HG02981 (cell line): ENCODE measurements around the gene NARF.
"Not testable (repeated sequence)": the region's sequence is repeated elsewhere in the genome, so short reads cannot be mapped to it uniquely, and the experiment has no call there.

Experiments
- ATAC-seq: cut with Tn5 transposase; IDR thresholded peaks from one replicate; pipeline ENCODE4 v1.9.1; 2021; ENCODE audit warnings: mild to moderate bottlenecking, moderate library complexity; ENCODE audit not compliant: unreplicated experiment

NARF gene

DNA sequence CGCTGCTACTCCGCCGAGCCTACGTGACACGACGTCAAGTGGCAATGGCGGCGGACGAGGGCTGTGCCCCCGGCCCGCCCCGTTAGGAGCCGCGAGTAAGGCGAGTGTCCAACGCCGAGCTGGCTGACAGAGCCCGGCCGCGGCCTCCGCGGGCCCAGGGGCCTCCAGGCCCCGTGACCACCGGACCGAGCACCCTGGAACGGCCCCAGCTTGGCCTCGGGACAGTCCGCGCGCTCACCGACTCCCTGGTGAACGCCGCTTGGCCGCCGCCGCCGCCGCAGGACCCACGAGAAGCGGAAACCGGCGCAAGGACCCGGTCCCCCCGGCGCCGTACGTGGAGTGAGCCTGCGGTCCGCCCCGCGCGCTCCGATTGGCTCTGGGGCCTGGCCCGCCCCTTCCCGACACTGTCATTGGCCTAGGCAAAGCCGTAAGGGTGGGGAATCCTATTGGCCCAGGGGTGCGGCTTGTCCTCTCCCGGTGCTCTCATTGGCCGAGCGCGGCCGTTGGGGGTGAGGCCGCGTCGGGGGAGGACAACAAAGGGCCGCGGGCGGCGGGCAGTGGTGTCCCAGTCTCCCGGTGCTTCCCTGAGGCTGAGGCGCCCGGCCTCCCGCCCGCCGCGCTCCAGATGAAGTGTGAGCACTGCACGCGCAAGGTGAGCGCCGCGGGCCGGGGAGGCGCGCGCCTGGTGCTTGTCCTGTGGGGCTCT is at the start of gene NARF:
Gene NARF, plus strand, starts transcription at position 563 of the 706 bp plus-strand sequence. Its CDS starts 63 bp downstream, at position 626.
- peak; percentile 96 for ATAC-seq

DNA sequence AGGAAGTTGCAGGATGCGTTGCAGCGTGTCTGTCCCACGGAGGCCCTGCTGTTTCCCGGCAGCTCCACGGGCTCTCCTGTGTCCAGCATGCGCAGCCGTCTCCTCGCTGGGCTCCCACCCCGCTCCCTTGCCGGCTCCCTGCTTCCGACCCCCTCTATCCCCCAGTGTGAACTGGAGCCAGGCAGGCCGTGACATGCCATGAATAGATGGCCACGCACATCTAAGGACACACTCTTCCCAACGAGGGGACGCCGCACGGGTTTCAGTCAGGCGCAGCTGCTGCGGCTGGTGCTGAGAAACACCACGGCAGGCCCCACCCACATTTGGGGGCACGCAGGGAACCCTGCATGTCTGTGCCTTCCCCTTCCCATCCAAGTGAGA is 49.6 kb upstream of the NARF start:
- ATAC-seq = no peak

GRCh38 chr17:82410014-82410716 is 48.4 kb upstream of the NARF start:
- no peak for ATAC-seq

DNA sequence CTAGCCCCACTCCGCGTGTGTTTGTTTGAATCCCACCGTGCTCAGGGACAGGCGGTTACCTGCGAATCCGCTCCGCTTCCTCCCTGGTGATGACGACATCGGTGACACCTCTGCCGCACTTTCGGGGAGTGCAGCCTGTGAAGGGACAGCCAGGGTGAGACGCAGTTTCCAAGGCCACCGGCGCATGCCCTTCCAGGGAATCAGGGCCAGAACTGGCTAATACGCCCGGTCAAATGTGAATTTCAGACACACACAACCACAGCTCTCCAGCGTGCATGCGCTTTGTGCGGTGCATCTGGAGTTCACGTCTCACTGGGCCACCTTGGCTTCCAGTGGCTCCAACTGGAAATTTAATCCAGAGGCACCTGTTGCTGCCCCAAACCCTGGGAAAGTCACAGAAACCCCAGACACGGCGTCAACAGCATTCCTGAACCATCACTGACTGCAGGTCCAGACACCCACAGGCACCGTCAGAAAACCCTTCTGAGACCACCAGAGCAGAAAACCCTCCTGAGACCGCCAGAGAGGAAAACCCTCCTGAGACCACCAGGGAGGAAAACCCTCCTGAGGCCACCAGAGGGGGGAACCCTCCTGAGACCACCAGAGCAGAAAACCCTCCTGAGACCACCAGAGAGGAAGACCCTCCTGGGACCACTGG is 47.0 kb upstream of the NARF start:
- no peak for ATAC-seq

- not testable (repeated sequence) for ATAC-seq
Measured at GRCh38 chr17:82412081-82412480, 46.5 kb upstream of the NARF start.

DNA sequence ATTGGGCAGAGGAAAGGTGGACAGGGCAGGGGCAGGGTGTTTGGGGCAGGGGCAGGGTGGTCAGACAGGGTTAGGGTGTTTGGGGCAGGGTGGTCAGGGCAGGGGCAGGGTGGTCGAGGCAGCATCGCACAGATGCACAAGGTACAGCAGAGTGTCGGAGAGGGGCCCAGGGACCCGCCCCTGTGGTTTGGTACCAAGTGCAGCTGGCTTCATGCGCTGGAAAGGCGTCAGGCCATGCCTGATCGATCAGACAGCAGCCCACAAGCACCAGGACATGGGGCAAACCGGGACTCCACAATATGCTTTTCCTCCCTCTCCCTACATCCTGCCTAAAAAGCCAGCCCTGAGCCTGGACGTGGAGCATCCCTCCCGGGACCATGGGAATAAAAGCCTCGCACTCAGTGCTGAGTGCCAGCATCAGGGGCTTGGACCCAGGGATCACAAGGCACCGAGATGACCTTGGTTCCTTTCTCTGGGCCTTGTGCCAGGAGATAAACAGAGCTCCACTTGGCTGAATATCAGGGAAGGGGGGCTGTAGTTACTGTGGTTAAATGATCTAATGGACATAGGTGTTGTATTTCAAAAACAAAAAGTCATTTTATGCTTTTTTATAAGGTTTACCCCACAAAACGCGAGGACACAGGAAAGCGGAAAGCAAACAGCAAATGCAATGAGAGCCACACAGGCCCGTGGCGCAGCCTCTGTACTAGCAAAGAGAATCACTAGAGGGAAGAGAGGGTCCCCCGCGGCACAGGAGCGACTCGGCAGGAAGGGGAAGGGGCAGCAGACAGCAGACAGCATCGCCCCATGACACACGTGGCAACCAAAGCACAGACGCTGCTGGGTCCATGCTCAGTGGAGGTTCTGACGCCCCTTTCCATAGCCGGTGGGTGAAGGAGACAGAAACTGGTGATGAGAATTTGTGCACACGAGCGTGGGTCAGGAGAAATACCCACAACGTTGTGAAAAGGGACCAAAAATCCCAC is 45.7 kb upstream of the NARF start:
- ATAC-seq = no peak

- ATAC-seq = no peak
Measured at GRCh38 chr17:82414548-82415281, 43.8 kb upstream of the NARF start.

DNA sequence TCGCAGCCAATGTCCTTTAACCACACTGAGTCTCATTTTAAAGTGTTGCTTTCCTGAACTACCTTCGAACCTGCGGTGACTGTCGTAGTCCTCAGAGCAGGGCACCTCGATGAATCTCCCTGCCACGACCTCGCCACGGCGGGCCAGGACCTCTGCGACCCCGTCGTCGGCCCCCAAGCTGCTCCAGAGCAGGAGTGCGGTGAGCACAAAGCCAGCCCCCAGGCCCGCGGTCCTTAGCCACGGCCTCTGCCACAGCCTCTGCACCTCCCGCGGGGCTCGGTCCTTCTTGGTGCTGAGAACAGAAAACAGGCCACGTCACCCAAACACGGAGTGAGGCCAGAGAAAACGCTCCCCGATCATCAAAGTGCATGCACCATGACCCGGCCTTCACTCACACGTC is 43.2 kb upstream of the NARF start:
- no peak for ATAC-seq

GRCh38 chr17:82415786-82416185 is 42.8 kb upstream of the NARF start:
- no peak for ATAC-seq

GRCh38 chr17:82416264-82416663 is 42.3 kb upstream of the NARF start:
- no peak for ATAC-seq

DNA sequence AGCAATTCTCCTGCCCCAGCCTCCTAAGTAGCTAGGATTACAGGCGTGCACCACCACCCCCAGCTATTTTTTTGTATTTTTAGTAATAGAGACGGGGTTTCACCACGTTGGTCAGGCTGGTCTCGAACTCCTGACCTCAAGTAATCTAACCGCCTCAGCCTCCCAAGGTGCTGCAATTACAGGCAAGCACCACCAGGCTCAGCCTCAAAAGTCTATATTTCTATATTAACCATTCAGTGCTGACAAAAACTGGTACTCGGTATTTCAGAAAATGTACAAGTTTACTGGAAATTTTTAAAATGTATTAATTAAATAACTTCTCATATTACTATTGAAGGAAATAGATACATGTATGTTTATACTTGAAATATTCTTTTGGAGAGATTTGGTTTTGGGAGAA is 41.8 kb upstream of the NARF start:
- ATAC-seq = no peak

DNA sequence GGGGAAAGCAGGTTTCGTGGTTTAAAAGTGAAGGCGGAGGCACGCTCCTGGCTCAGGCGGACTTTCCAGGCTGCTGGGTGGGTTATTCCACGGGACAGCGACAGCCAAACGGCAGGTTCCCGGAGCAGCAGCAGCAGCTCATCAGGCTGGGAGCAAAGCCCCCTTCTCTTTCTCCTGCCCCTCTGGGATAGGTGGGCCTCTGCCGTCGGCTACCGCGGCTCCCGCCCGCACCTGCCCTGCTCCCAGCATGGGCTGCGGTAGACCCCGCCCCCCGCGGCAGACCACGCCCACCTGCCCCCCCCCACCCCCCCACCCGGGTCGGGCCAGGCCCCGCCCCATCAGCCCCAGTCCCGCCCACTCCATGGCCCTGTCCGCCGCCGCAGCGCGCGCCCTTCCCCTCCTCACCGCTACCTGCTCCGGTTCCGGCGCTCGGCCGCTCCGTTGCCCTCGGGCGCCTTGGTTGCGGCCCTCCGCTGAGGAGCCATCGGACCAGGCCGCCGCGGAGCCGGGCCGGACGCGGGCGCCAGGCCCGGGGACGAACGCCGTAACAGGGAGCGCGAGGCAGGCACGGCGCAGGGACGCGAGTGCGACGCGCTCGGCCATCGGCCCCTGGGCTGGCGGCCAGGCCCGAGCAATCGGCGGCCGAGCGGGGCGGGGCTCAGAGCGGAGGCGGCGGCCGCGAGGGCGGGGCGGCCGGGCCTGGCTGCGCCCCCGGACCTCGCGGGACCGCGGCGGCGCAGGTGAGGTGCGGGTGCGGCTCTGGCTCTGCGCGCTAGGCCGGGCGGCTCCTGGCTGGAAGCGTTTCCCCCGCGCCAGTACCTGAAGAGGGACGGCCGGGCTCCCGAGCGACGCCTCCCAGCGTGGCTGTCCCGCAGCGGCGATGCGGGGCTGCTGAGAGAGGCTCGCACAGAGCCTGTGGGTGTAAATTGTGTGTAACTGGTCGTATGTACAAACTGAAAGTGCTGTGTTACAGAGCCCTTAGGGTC is 40.2 kb upstream of the NARF start, which contains the start of the genes HEXD and OGFOD3:
Gene HEXD, plus strand, starts transcription at position 347 of the 986 bp plus-strand sequence. CDS start 1,453 bp downstream, outside the sequence.
Gene OGFOD3, minus strand, starts transcription at position 586 of the 986 bp plus-strand sequence. Its CDS starts 101 bp downstream, at position 485.
- ATAC-seq = peak; percentile 75

DNA sequence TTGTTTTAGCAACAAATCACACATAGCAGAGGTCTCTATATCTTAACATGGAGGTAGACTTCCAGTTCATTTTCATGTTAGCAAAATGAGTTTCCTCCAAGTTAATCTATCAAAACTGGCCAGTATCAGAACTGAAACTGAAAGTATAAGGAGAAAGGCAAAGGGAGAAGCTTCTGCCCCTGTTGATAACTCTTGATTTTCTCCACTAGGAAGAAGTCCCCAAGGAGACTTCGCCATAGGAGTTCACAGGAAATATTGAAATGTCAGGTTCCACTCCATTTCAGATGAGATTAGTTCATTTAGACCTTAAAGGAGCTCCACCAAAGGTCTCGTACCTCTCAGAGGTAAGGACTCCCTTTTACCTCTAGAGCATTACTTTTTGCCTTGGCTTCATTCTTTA is 39.0 kb upstream of the NARF start:
- no peak for ATAC-seq

DNA sequence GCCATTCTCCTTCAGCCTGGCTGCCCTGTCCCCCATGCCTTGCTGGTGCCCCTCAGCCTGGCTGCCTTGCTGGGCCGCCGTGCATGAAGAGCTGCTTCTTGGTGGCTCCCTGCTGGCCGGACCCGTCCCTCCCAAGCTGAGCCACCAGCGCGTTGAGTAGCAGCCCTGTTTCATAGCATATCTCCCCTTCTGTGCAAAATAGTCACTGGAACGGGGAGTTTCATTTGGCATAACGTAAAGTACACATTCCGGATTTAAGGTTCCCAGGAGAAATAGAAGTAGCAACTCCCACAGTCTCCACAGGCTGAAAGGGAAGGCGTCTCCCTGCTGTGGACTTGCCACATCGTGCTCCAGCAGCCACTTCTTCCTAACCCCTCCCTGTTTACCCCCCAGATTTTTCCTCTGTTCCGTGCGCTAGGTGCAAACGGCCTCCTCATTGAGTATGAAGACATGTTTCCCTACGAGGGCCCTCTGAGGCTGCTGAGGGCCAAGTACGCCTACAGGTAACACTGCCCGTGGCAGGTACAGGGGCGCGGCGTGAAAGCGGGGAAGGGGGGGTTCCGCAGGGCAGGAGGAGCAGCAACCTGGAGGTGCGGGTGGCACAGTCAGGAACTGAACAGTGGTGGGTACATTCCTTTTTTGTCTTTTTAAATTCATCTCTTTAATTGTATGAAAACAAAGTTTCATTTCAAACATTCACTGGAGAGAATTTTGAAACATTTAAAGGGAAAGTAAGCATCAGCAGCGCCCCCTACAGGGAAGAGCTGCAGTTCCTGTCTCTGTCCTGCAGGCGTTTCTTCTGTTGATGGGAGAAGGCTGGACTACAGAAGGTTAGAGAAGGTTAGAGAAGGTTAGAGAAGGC is 34.3 kb upstream of the NARF start:
- no peak for ATAC-seq

GRCh38 chr17:82424863-82425159 is 33.7 kb upstream of the NARF start:
- no peak for ATAC-seq

DNA sequence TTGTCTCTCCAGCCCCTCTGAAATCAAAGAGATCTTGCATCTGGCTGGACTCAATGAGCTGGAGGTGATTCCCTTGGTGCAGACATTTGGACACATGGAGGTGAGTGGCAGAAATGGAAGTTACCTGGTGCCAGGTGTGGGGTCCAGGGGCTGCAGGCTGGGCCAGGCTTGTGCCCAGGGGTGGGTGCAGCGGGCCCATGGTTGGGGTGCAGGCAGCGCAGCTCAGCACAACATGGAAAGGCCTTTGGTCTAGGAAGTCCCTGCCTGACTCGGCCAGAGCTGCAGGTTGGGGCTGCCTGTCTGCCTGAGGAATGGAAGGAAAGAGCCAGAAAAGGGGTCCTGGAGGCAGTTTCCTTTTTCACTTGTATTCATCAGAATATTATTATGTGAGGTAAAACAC is 30.0 kb upstream of the NARF start:
- ATAC-seq = no peak

- ATAC-seq = no peak
Measured at GRCh38 chr17:82429824-82430223, 28.7 kb upstream of the NARF start.

GRCh38 chr17:82432017-82432416 is 26.5 kb upstream of the NARF start:
- ATAC-seq = no peak
